Measurements from ENCODE around the gene ZNF710.
"Not testable (repeated sequence)": the region's sequence is repeated elsewhere in the genome, so short reads cannot be mapped to it uniquely, and the experiment has no call there.

ZNF710 gene

GRCh38 chr15:90104551-90104950, 103.4 kb downstream of the ZNF710 start:
- DNase-seq (ENCODE audit: low read depth), result no peak

- no peak for DNase-seq (ENCODE audit: low read depth)
Measured at GRCh38 chr15:90105521-90105920, 104.4 kb downstream of the ZNF710 start.

- no peak for DNase-seq (ENCODE audit: low read depth)
Measured at GRCh38 chr15:90106522-90107117, 105.5 kb downstream of the ZNF710 start.

- not testable (repeated sequence) for DNase-seq (ENCODE audit: low read depth)
Measured at GRCh38 chr15:90108038-90108437, 106.9 kb downstream of the ZNF710 start.

- DNase-seq (ENCODE audit: low read depth), result not testable (repeated sequence)
Measured at GRCh38 chr15:90109163-90109751, 108.1 kb downstream of the ZNF710 start.

- DNase-seq (ENCODE audit: low read depth), result no peak
Measured at GRCh38 chr15:90113166-90113565, 112.0 kb downstream of the ZNF710 start.

GRCh38 chr15:90114451-90114901, 113.4 kb downstream of the ZNF710 start:
- DNase-seq (ENCODE audit: low read depth), result no peak

GRCh38 chr15:90115783-90116182, 114.7 kb downstream of the ZNF710 start:
- DNase-seq (ENCODE audit: low read depth), result no peak

GRCh38 chr15:90119367-90119766, 118.2 kb downstream of the ZNF710 start:
- no peak for DNase-seq (ENCODE audit: low read depth)

- no peak for DNase-seq (ENCODE audit: low read depth)
Measured at GRCh38 chr15:90121086-90121485, 120.0 kb downstream of the ZNF710 start.

GRCh38 chr15:90124507-90124906, 123.4 kb downstream of the ZNF710 start:
- no peak for DNase-seq (ENCODE audit: low read depth)

- DNase-seq (ENCODE audit: low read depth), result no peak
Measured at GRCh38 chr15:90126022-90126421, 124.9 kb downstream of the ZNF710 start.

- no peak for DNase-seq (ENCODE audit: low read depth)
Measured at GRCh38 chr15:90126596-90127435, 125.7 kb downstream of the ZNF710 start.

GRCh38 chr15:90130291-90130690, 129.2 kb downstream of the ZNF710 start:
- DNase-seq (ENCODE audit: low read depth), result no peak
